ENCODE measurements around the gene OR2V1.
A peak's percentile ranks its signal among the peaks of the same experiment; 100 is the strongest.
"Not testable (repeated sequence)": the region's sequence is repeated elsewhere in the genome, so short reads cannot be mapped to it uniquely, and the experiment has no call there.

Gene OR2V1, protein sequence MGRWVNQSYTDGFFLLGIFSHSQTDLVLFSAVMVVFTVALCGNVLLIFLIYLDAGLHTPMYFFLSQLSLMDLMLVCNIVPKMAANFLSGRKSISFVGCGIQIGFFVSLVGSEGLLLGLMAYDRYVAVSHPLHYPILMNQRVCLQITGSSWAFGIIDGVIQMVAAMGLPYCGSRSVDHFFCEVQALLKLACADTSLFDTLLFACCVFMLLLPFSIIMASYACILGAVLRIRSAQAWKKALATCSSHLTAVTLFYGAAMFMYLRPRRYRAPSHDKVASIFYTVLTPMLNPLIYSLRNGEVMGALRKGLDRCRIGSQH

DNA sequence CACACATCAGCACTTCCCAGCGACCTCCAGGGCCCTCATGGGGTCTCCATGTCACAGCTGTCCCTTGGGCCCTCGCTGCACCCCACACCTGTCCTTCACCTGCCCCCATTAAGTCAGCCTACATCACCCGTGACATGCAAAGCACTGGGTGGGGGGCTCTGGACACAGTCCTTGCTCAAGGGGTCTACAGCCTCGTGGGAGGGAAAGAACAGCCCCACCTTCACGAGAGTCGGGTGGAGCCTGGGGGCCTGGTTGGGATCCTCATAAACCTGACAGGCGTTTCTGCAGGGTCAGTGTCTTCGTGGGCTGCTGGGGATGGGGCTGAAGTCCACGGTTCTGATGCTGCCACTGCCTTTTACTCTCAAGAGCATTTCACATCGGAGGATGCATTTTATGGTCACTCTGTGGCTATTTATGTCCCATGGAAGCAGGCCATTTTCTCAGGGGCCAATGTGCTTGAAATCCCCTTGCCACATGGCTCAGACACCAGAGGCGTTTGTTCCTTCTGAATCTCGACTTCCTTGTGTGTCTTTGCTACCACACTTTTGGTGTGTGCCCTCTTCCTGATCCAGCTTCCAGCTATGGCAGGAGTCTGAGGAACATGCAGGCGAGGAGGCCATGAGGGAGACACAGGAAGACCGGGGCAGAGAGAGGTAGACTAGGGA is at the start of gene OR2V1:
Gene OR2V1 (minus strand): TSS at position 338 of the 665 bp plus-strand sequence. CDS start 5,865 bp downstream, outside the sequence.
- no peak within 1 kb of the TSS for H3K4me3 ChIP-seq (ENCODE audit: low read depth, low read length)

DNA sequence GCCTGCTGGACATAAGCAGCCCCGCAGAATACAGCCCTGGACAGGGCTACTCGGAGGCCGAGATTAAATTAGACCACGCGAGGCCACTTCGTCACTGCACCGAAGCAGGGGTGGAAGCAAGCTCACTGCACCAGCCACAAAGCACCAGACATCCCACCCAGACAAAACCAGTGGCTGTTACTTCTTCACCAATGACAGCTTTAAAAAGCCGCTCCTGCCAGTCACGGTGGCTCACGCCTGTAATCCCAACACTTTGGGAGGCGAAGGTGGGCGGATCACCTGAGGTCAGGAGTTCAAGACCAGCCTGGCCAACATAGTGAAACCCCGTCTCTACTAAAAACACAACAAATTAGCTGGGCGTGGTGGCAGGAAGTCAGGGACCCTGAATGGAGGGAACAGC is 46.6 kb upstream of the OR2V1 start:
- not testable (repeated sequence) for H3K4me3 ChIP-seq (ENCODE audit: low read depth, low read length)

DNA sequence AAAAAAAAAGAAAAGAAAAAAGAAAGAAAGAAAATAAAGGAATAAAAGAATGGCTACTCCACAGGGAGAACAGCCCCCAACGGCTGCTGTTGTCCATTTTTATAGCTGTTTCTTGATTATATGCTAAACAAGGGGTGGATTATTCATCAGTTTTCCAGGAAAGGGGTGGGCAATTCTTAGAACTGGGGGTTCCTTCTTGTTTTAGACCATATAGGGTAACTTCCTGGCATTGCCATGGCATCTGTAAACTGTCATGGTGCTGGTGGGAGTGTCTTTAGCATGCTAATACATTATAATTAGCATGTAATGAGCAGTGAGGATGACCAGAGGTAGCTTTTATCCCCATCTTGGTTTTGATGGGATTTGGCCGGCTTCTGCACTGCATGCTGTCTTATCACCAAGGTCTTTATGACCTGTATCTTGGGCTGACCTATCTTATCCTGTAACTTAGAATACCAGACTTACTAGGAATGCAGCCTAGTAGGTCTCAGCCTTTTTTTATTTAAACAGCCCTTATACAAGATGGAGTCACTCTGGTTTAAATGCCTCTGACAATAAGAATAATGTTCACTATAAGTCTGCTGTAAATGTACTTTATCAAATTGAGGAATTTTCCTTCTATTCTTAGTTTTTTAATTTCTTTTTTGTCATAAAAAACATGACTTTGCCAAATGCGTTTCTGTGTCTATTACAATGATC is 45.4 kb upstream of the OR2V1 start:
- H3K4me3 ChIP-seq (ENCODE audit: low read depth, low read length), result no peak overlapping the region

DNA sequence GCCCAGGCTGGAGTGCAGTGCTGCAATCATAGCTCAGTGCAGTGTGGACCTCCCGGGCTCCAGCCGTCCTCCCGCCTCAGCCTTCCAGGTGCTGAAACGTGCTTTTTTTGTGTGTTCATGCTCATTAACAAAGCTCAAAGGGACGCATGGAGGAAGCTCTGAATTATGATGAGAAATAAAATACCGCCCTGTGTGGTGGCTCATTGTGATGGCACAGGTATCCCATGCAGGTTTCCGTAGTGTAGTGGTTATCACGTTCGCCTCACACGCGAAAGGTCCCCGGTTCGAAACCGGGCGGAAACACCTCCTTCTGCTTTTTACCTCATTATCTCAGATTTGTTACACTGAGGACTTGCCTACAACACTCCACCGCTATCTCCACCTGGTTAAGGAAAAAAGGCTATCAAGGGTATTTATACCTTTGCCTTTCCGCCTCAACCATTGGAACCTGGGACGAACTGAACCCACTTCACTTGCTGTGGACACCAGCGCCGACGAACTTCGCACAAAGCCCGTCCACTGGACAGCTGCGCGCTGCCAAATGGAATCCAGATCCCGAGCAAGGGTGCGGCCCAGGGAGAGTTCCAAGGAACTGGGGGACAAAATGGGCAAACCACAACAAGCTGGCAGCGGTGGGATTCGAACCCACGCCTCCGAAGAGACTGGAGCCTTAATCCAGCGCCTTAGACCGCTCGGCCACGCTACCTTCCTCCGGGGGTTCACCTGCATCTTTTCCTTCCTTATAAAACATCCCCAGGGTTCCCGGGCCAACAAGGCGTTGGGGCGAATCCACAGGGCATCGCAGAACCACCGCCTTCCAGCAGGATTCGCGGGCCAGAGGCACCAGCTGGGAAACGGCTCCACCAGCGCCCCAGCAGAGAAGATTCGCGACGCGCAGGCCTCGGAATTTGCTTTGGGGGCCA is 42.7 kb upstream of the OR2V1 start:
- H3K4me3 ChIP-seq (ENCODE audit: low read depth, low read length), result peak overlapping the region; percentile 73

DNA sequence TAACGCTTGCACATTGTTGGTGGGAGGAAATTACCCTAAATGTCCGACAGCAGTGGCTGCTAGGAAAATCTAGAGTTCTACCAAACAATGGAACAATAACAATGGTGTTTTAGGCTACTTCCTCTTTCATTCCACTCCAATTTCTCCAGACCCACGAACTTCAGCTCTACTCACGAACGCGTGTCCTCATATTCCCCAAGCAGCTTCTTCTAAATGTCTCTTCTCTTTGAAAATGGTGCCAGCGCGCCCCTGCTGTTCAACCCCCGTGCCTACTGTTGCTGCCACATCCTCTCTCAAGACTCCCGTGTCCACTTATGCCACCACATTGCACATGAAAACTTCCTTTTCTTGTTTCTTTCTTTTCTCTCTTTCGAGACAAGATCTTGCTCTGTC is 42.1 kb upstream of the OR2V1 start:
- peak overlapping the region; percentile 73 for H3K4me3 ChIP-seq (ENCODE audit: low read depth, low read length)

DNA sequence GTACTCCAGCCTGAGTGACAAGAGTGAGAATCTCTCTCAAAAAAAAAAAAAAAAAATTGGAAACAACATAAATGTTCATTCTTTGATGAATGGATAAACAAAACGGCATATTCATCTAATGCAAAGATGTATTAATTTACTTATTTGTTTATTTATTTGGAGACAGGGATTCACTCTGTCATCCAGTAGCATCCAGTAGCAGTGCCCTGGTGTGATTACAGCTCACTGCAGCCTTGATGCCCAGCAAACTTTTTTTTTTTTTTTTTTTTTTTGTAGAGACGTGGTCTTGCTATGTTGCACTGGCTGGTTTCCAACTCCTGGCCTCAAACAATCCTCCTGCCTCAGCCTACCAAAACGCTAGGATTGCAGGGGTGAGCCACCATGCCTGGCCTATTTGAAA is 40.8 kb upstream of the OR2V1 start:
- H3K4me3 ChIP-seq (ENCODE audit: low read depth, low read length), result no peak overlapping the region

DNA sequence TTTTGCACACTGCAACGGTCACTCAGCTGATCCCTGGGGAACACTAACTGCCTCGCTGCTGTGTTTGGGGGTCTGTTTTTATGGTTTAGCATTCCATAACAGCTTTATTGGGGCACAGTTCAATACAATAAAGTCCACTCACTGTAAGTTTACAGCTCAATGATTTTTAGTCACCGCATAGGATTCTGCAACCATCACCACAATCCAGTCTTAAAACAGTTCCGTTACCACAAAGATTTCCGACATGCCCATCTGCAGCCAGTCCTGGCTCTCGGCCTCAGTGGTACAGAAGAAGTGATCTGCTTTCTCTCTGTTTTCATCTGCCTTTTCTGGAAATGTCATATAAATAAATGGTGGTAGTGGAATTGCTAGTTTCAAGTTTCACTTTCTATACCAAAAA is 40.0 kb upstream of the OR2V1 start:
- no peak overlapping the region for H3K4me3 ChIP-seq (ENCODE audit: low read depth, low read length)

DNA sequence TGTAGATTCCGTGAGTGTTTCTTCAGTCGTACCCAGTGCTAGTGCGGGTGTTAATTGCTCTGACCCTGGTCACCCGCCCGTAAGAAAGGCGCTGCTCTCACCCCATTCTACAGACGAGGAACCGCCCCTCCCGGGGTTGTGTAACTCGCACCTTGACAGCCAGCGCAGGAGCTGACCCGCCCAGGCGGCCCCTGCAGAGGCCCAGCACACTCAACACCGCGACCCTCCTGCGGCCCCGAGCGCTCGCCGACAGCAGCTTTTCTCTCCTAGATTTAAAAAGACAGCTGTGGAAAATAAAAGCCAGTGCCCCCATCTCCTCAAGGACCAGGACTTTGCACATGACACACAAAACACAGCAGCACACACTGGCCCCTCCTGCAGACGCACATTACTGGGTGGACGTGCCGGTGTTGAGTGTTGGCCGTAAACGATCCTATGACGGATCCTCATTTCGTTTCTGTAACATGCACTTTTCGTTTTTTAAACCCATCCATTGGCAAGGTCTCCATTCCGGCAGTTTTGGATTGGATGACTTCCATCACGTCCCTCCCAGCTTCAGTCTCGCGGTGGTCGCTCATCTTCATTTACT is 39.4 kb upstream of the OR2V1 start:
- peak overlapping the region; percentile 57 for H3K4me3 ChIP-seq (ENCODE audit: low read depth, low read length)

DNA sequence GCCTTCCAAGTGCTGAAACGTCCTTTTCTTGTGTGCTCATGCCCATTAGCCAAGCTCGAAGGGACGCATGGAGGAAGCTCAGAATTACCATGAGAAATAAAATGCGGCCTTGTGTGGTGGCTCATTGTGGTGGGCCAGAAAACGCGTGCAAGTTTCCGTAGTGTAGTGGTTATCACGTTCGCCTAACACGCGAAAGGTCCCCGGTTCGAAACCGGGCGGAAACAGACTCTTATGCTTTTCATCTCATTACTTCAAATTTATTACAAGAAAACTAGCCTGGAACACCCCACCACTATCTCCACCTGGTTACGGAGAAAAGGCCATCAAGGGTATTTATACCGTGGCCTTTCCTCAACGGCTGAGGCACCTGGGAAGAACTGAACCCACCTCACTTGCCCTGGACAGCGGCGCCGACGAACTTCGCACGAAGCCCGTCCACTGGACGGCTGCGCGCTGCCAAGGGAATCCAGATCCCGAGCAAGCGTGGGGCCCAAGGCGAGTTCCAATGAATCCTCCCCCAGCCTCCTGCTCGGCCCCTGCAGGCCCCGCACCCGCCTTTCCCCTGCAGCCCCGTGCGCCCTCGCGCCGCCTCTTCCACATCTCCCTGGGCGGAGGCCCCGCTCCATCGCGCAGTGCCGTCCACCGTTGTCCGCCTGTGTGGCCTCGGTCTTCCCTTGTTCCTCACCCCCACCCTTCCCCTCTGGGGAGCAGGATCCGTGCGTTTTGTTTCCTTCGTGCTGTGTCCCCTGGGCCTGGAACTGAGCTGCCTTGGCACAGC is 38.7 kb upstream of the OR2V1 start:
- peak overlapping the region; percentile 57 for H3K4me3 ChIP-seq (ENCODE audit: low read depth, low read length)

DNA sequence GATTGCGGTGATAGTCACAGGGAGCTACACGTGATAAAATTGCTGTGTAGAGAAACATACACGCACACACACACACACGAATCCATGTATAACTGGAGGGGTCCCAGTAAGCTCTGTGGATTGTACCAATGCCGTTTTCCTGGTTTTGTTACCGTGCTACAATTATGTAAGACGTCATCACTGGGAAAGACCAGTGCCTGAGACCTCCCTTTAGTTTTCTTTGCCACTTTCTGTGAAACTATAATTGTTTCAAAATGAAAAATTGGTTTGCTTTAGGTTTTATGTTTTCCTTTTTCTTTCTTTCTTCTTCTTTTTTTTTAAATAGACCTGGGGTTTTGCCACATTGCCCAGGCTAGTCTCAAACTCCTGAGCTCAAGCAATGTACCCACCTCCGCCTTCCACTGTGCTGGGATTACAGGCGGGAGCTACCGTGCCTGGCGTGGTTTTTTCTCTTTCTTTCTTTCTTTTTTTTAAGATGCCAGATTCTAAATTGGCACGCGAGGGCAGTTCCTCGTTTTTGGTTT is 37.7 kb upstream of the OR2V1 start:
- H3K4me3 ChIP-seq (ENCODE audit: low read depth, low read length), result peak overlapping the region; percentile 17

DNA sequence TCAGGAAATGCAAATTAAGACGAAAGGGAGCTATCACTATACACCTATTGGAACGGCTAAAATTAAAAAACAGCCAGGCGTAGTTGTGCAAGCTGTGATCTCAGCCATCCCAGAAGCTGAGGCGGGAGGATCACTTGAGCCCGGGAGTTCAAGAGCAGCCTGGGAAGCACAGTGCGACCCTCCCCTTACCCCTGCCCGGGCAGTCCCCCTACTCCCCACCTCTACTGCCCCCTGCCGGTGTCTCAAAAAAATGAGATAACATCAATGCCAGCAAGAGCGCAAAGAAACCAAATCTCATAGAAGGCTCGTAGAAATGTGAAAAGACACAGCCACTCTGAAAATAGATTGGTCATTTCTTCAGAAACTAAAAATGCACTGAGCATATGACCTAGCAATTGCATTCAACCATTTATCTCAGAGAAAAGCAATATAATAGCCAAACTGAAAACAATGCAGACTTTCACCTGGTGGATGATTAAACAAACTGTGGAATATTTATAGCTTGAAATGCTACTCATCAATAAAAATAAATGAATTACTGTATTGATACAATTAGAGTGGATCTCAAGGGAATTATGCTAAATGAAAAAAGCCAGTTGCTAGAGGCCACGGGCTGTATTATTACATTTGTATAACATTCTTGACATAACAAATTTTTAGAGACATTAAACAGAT is 37.0 kb upstream of the OR2V1 start:
- peak overlapping the region; percentile 17 for H3K4me3 ChIP-seq (ENCODE audit: low read depth, low read length)

DNA sequence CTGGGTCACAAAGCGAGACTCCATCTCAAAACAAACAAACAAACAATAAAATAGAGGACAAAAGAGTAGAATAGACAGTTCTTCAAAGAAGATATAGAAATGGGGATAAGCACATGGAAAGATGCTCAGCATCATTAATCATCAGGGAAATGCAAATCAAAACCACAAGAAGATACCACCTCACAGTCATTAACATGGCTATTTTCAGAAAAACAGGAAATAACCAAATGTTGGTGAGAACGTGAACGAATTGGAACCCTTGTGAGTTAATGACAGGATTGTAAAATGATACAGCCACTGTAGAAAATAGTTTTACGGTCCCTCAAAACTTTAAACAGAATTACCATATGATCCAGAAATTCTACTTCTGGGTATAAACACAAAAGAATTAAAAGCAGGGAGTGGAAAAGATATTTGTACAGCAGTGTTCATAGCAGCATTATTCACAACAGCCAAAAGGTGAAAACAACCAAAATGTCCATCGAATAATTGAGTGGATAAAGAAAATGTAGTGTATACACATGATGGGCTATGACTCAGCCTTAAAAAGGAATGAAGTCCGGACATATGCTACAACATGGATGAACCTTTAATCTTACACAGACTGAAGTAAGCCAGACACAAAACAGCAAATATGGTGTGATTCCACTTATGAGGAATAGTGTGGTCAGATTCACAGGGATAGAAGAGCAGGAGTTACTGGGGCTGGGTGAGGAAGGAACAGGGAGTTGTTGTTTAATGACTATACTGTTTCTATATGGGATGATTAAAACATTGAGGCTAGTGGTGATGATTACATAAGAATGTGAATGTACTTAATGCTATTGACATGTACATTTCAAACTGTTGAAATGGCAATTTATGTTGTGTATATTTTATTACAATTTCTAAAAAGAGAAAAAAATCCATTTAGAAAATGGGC is 36.1 kb upstream of the OR2V1 start:
- no peak overlapping the region for H3K4me3 ChIP-seq (ENCODE audit: low read depth, low read length)

DNA sequence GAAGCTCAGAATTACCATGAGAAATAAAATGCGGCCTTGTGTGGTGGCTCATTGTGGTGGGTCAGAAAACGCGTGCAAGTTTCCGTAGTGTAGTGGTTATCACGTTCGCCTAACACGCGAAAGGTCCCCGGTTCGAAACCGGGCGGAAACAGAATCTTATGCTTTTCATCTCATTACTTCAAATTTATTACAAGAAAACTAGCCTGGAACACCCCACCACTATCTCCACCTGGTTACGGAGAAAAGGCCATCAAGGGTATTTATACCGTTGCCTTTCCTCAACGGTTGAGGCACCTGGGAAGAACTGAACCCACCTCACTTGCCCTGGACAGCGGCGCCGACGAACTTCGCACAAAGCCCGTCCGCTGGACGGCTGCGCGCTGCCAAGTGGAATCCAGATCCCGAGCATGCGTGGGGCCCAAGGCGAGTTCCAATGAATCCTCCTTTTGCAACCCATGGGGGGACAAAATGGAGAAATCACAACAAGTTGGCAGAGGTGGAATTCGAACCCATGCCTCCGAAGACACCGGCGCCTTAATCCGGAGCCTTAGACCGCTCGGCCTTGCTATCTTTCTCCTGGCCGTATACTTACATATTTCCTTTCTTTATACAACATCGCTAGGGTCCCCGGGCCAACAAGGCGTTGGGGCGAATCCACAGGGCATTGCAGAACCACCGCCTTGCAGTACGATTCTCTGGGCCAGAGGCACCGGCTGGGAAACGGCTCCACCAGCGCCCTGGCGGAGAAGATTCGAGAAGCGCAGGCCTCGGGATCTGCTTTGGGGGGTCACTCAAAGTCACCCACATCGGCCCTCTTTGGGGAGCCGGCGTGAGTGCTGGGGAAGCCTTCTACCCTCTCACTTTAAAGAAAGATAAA is 33.3 kb upstream of the OR2V1 start:
- no peak overlapping the region for H3K4me3 ChIP-seq (ENCODE audit: low read depth, low read length)

DNA sequence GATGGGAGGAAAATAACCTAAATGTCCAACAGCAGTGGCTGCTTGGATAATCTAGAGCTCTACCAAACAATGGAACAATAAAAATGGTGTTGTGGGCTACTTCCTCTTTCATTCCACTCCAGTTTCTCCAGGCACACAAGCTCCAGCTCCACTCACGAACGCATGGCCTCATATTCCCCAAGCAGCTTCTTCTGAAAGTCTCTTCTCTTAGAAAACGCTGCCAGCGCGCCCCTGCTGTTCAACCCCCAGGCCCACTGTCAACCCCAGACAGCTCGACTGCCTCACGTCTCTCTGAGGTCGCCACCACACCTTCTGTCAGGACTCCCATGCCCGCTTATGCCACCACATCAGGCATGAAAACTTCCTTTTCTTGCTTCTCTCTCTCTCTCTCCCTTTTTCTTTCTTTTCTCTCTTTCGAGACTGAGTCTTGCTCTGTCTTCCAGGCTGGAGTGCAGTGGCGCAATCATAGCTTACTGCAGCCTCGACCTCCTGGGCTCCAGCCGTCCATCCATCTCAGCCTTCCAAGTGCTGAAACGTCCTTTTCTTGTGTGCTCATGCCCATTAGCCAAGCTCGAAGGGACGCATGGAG is 32.6 kb upstream of the OR2V1 start:
- peak overlapping the region; percentile 49 for H3K4me3 ChIP-seq (ENCODE audit: low read depth, low read length)

DNA sequence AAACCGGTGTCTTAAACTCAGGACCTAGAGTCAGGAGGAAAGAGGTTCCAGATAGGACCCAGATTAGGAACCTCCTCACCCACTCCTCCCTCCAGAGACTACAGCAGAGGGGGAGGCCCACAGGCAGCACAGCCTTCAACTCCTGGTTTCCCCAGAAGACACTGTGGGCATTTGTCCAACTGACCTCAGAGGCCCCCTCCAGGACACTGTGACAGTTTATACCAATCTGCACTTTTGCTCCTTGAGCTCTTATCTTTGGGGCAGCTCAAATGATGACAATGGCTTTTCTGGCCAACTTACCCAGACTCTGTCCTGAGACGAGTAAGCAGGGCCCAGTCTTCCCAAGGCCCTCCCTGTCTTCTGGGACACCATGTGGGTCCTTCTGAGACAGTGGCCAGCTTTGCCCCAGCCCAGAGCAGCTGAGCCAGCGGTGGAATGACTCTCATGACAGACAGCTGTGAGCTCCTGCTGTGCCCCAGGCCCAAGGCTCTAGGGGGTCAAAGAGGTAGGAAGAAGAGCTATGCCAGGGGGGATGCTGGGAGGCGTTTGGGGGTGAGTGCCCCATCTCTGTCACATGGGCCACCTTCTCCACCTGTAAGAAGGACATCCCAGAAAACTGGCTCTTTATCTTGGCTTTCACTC is 30.7 kb upstream of the OR2V1 start:
- no peak overlapping the region for H3K4me3 ChIP-seq (ENCODE audit: low read depth, low read length)
